Pons (tissue), 1 donor: ENCODE results near the gene LIN7B.
"Not testable (repeated sequence)": the region's sequence is repeated elsewhere in the genome, so short reads cannot be mapped to it uniquely, and the experiment has no call there.

Source experiments
- DNase-seq: peaks from one replicate; pipeline ENCODE4 v3.0.0-alpha.2; 2016; ENCODE audit warnings: low spot score

Gene LIN7B

GRCh38 chr19:49142866-49143335, 28.7 kb downstream of the LIN7B start:
- peak; percentile 92 for DNase-seq

GRCh38 chr19:49145573-49146407, 31.6 kb downstream of the LIN7B start:
- peak; percentile 67 for DNase-seq

- DNase-seq: not testable (repeated sequence)
These were observed 32.2 kb downstream of the LIN7B start for GRCh38 chr19:49146408-49146770.

DNA sequence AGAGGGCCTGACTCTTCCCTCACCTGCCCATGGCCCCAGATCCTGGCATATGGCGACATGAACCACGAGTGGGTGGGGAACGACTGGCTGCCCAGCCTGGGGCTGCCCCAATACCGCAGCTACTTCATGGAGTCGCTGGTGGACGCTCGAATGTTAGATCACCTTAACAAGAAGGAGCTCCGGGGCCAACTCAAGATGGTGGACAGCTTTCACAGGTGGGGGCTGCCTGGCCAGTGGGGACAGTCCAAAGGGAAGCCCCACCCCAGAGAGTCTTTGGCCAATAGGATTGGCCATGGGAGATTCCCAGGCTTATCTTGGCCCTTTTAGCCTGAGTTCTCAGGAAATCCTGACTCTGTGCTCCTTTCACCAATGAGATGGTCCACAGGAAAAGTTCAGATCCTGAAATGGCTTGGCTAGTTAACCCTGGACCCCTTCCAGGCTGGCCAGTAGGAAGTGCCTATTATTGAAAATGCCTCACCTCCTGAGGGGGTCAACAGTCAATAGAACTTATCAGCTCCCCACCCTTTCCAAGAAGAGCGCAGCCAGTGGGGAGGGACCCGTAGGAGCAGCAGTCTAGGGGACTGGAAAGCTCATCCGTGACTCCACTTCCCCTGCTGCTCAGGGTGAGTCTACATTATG, 34.0 kb downstream of the LIN7B start:
- no peak for DNase-seq

DNA sequence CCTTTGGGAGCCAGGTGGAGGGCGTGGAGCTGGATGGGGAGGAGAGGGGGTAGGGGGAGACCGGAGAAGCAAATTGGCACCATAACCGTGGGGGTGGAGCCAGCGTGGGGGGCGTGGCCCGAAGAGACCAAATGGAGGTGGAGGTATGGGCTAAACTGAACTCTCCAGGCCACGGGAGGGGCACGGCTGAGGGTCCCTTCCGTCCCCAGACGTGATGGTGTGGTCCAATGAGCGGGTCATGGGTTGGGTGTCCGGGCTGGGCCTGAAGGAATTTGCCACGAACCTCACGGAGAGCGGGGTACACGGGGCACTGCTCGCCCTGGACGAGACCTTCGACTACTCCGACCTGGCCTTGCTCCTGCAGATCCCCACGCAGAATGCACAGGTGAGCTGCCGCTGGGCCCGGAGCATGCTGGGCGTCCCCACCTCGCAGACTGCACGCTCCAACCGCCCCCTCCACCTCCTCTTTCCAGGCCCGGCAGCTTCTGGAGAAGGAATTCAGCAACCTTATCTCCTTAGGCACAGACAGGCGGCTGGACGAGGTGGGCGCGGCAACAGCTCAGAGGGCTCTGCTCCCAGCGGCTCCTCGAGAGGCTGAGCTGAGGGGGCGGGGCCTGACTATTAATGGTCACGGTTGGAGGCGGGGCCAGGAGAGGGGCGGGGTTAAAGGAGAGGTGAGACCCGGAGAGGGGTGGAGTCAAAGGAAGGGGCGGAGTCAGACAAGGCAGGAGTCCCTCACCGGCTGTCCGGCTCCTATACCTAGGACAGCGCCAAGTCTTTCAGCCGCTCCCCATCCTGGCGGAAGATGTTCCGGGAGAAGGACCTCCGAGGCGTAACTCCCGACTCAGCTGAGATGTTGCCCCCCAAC, 34.8 kb downstream of the LIN7B start:
- peak; percentile 87 for DNase-seq

- peak; percentile 77 for DNase-seq
These were observed 35.5 kb downstream of the LIN7B start for GRCh38 chr19:49149652-49150105.

- peak; percentile 70 for DNase-seq
These were observed 36.2 kb downstream of the LIN7B start for GRCh38 chr19:49150106-49150943.

GRCh38 chr19:49150944-49151243, 36.7 kb downstream of the LIN7B start:
- no peak for DNase-seq

- no peak for DNase-seq
These were observed 37.3 kb downstream of the LIN7B start for GRCh38 chr19:49151267-49152118.

DNA sequence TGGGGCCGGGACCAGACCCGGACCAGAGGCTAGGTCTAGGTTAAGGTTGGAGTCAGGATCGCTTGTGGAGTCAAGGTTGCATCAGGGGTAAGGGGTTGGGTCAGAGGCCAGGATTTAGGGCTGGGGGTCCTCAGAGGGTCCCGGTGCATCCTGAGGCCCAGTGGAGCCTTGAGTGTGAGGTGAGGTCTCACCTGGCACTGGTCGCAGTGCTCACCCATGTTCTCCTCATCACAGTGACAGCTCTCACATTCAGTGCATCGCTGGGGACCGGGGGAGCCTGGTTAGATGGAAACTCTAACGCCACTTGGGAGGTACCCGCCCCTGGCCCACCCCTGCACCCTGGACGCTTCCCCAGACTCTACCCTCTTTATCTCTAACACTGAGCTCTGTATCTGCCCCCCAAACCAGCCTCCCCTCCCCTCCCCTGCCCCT, 38.0 kb downstream of the LIN7B start:
- DNase-seq: no peak

DNA sequence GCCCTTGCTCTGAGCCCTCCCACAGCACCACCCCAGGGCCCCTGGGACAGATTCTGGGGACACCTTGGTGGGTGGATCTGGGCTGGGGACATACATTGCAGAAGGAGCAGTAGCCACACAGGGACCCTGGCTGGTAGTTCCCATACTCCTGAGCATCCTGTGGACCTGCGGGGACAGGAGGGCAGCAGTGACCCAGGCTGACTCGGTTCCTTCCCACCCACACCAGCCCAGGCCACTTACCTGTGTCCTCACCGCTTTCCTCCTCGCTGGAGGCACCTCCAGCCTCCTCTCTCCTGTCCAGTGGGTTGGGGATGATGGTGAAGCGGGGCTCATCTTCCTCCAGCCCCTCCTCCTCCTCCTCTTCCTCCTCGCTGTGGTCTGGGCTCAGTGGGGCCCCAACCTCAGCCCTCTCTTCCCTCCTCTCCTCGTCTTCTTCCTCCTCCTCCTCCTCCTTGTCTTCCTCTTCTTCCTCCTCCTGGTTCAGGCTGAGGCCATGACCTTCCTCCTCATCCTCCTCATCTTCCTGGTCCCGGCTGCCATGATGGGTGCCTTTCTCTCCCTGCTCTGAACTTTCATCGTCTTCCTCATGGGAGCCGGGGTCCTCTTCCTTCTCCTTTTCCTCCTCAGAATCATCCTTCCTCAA, 39.1 kb downstream of the LIN7B start:
- DNase-seq: no peak

DNA sequence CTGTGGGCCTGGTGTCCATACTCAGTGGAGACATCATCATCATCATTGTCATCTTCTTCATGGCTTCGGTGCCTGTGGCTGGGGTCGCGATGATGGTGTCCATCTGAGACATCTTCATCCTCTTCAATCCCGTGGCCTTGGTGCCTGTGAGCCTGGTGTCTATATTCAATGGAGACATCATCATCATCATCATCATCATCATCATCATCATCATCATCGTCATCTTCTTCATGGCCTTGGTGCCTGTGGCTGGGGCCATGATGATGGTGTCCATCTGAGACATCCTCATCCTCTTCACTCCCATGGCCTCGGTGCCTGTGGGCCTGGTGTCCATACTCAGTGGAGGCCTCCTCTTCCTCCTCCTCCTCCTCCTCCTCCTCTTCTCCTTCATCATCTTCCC, 40.1 kb downstream of the LIN7B start:
- no peak for DNase-seq

- DNase-seq: no peak
These were observed 41.0 kb downstream of the LIN7B start, which contains the start of gene HRC for GRCh38 chr19:49155005-49155819. Gene HRC (minus strand): TSS chr19:49155396. CDS start chr19:49155237, 159 bp downstream.

DNA sequence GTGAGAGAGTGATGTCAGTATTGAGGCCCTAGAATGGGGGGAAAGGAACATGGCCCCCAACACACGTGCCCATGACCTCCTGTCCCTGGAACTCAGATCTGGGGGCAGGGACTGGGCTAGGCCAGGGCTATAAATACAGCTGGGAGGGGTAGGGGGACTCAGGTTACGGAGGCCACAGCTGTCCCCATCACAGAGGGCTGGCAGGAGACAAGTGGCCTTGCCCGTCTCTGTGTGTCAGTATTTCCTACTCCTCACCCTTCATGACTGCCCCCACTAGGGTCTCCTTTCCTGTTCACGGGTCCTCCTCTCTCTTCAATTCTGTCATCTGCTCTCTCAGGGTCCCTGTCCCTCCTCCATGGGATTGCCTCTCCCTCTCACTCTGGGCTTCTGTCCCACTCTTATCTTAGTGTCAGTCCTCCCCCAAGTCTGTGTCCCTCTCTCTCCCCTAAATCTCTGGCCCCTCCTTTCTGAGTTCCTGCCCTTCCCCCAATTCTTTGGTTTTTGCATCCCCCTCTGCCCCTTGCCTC, 41.7 kb downstream of the LIN7B start:
- no peak for DNase-seq

DNA sequence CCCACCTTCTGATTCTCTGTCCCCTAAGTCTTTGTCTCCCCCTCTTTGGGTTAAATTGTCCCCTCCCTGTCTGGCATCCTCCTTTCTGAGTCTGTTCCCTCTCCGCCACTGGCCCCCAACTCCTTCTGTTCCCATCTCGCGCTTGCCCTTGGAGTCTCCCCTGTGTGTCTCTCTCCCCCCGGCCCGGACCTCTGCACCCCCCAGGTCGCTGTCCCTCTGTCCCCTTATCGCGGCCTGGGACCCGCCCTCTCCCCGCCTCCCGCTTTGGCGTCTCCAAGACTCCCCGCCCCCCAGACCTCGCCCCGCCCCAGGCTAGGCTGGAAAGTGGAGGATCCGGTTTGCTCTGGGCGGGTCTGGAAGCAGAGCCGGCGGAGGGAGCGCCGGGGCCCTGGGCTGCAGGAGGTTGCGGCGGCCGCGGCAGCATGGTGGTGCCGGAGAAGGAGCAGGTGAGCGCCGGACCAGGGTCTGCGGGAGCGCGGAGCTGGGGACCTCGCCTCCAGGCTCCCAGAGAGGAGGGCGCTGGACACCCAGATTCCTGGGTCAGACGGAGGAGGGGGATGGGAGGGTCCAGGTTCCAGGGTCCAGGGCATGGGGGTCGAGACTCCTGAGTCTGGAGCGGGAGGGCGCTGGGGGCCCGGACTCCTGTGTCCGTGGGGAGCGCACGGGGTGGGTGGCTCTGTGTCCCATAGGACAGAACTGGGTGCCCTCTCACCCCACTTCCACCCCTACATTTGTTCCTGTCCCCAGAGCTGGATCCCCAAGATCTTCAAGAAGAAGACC, 43.5 kb downstream of the LIN7B start, which contains the start of gene TRPM4:
TSS of gene TRPM4 (plus strand) at position 348 of the 780 bp plus-strand sequence. CDS start at position 423, 75 bp downstream.
- peak; percentile 45 for DNase-seq

DNA sequence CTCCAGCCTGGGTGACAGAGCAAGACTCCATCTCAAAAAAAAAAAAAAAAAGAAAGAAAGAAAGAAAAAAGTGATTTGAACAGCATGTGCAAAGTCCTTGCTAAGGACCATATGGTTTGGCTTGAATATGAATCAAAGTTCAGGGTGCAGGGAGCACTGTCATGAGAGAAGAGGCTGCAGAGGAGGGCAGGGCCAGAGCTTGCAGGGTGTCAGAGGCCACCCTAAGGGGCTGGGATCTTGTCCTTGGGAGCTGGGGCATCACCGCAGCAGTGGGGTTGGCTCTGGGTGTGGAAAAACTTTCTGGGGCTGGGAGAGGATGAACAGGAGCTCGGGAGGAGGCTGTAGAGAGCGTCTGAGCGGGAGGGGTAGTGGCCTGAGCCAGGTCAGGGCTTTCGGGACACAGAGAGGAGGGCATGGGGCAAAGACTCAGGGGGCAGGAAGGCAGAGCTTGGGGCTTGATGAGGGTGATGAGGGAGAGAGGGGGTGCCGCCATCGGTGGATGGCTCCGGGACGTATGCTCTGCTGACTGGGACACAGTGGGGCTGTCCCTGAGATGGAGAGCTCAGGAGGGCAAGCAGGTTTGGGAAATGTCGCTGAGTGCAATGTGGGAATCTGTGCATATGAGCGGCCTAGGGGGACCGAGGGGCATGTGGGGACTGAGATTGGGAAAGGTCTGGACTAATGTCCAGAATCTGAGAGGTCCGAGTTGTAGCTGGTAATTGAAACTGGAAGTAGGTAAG, 46.5 kb downstream of the LIN7B start:
- no peak for DNase-seq

- DNase-seq: no peak
These were observed 47.8 kb downstream of the LIN7B start for GRCh38 chr19:49161987-49162386.
